H9 (cell line): ENCODE results near the gene KCNE1. TPM values are rescaled to one million over a fixed set of nuclear protein-coding genes. Genes with fewer than 3 reads are reported as not detected.

Experiments used
- DNase-seq: peaks from one replicate; pipeline ENCODE4 v3.0.0-alpha.2; 2017
- H2AFZ ChIP-seq: one replicate; pipeline ENCODE4 v1.6.1; 2013; ENCODE audit warnings: mild to moderate bottlenecking, low read length, control low read depth, moderate library complexity
- H2AK5ac ChIP-seq: 2 replicates; pipeline ENCODE4 v1.6.1; 2013; ENCODE audit warnings: low read length, control low read depth, mixed read lengths; ENCODE audit not compliant: insufficient read length
- H2BK120ac ChIP-seq: one replicate; pipeline ENCODE4 v1.6.1; 2013; ENCODE audit warnings: low read depth, mild to moderate bottlenecking, low read length, control low read depth, inconsistent platforms; ENCODE audit not compliant: poor library complexity, severe bottlenecking
- H2BK12ac ChIP-seq: 2 replicates; pipeline ENCODE4 v1.6.1; 2013; ENCODE audit warnings: low read length, control low read depth, mixed read lengths, low read depth; ENCODE audit not compliant: insufficient read length
- H2BK15ac ChIP-seq: 2 replicates; pipeline ENCODE4 v1.6.1; 2013; ENCODE audit warnings: low read depth, low read length, control low read depth
- H2BK20ac ChIP-seq: one replicate; pipeline ENCODE4 v1.6.1; 2013; ENCODE audit warnings: low read depth, mild to moderate bottlenecking, low read length, control low read depth, inconsistent platforms; ENCODE audit not compliant: poor library complexity, severe bottlenecking
- H2BK5ac ChIP-seq: 2 replicates; pipeline ENCODE4 v1.6.1; 2013; ENCODE audit warnings: low read length, control low read depth, mixed read lengths; ENCODE audit not compliant: insufficient read length
- H3K14ac ChIP-seq: 2 replicates; pipeline ENCODE4 v1.6.1; 2013; ENCODE audit warnings: low read length, control low read depth; ENCODE audit not compliant: insufficient read depth
- H3K18ac ChIP-seq: 2 replicates; pipeline ENCODE4 v1.6.1; 2013; ENCODE audit warnings: low read depth, mild to moderate bottlenecking, mixed read lengths, low read length, control low read depth; ENCODE audit not compliant: insufficient read length
- H3K23ac ChIP-seq: 2 replicates; pipeline ENCODE4 v1.6.1; 2013; ENCODE audit warnings: low read length, control low read depth, mixed read lengths, low read depth; ENCODE audit not compliant: insufficient read length
- H3K23me2 ChIP-seq: 2 replicates; pipeline ENCODE4 v1.6.1; 2013; ENCODE audit warnings: low read depth, mild to moderate bottlenecking, mixed read lengths, low read length, control low read depth; ENCODE audit not compliant: insufficient read length, poor library complexity, severe bottlenecking
- H3K27ac ChIP-seq: 2 replicates; pipeline ENCODE4 v1.5.1; 2013; ENCODE audit warnings: low read length, control low read depth, mixed read lengths, low read depth; ENCODE audit not compliant: insufficient read length
- H3K27me3 ChIP-seq: 2 replicates; pipeline ENCODE4 v1.6.1; 2013; ENCODE audit warnings: low read length, control low read depth, inconsistent platforms; ENCODE audit not compliant: insufficient read depth
- H3K4ac ChIP-seq: 2 replicates; pipeline ENCODE4 v1.6.1; 2013; ENCODE audit warnings: low read depth, mild to moderate bottlenecking, control low read depth, inconsistent platforms, low read length, moderate library complexity
- H3K4me1 ChIP-seq: 2 replicates; pipeline ENCODE4 v1.6.1; 2013; ENCODE audit warnings: low read length, control low read depth, inconsistent platforms; ENCODE audit not compliant: insufficient read depth
- H3K4me2 ChIP-seq: 2 replicates; pipeline ENCODE4 v1.6.1; 2013; ENCODE audit warnings: low read length, control low read depth, mixed read lengths; ENCODE audit not compliant: insufficient read length, insufficient read depth
- H3K56ac ChIP-seq: 2 replicates; pipeline ENCODE4 v1.6.1; 2013; ENCODE audit warnings: low read depth, mild to moderate bottlenecking, mixed read lengths, low read length, control low read depth; ENCODE audit not compliant: insufficient read length
- H3K79me1 ChIP-seq: 2 replicates; pipeline ENCODE4 v1.6.1; 2013; ENCODE audit warnings: low read depth, mild to moderate bottlenecking, moderate library complexity, low read length, control low read depth, inconsistent platforms; ENCODE audit not compliant: insufficient read depth, poor library complexity, severe bottlenecking
- H3K79me2 ChIP-seq: 2 replicates; pipeline ENCODE4 v1.6.1; 2013; ENCODE audit warnings: low read length, control low read depth, inconsistent platforms; ENCODE audit not compliant: insufficient read depth
- H3K9ac ChIP-seq: 2 replicates; pipeline ENCODE4 v1.6.1; 2013; ENCODE audit warnings: low read length, control low read depth, mixed read lengths; ENCODE audit not compliant: insufficient read length; ENCODE audit errors: extremely low read depth
- H3K9me3 ChIP-seq: one replicate; pipeline ENCODE4 v1.6.1; 2013; ENCODE audit warnings: low read depth, low read length, inconsistent platforms; ENCODE audit not compliant: control insufficient read depth
- H3T11ph ChIP-seq: one replicate; pipeline ENCODE4 v1.6.1; 2013; ENCODE audit warnings: mild to moderate bottlenecking, low read length, control low read depth, inconsistent platforms
- H4K20me1 ChIP-seq: one replicate; pipeline ENCODE4 v1.6.1; 2013; ENCODE audit not compliant: control insufficient read depth, insufficient read length, insufficient read depth
- H4K5ac ChIP-seq: 2 replicates; pipeline ENCODE4 v1.6.1; 2013; ENCODE audit warnings: low read depth, mild to moderate bottlenecking, mixed read lengths, low read length, control low read depth; ENCODE audit not compliant: insufficient read length
- H4K8ac ChIP-seq: replicated peaks from 2 replicates; pipeline ENCODE4 v1.6.1; 2013; ENCODE audit warnings: low read length, control low read depth, mixed read lengths, low read depth; ENCODE audit not compliant: insufficient read length
- H4K91ac ChIP-seq: 2 replicates; pipeline ENCODE4 v1.6.1; 2013; ENCODE audit warnings: low read depth, mild to moderate bottlenecking, moderate library complexity, mixed read lengths, low read length, control low read depth; ENCODE audit not compliant: insufficient read length
- H3K27ac Mint-ChIP-seq, 3 experiments: 2 replicates in 2 of 3; 3 replicates in 1 of 3; pipeline ENCODE4 v1.8.0; 2020 to 2021; ENCODE audit warnings: mixed read lengths in 3 of 3, mild to moderate bottlenecking in 1 of 3, moderate library complexity in 1 of 3
- H3K27me3 Mint-ChIP-seq: 2 replicates; pipeline ENCODE4 v1.8.0; 2021; ENCODE audit warnings: low read depth, mild to moderate bottlenecking, moderate library complexity, mixed read lengths
- H3K36me3 Mint-ChIP-seq, 3 experiments: 2 replicates in 2 of 3; 3 replicates in 1 of 3; pipeline ENCODE4 v1.8.0; 2020 to 2021; ENCODE audit warnings: low read depth in 3 of 3, mixed read lengths in 3 of 3; ENCODE audit not compliant: insufficient read depth in 1 of 3
- H3K4me1 Mint-ChIP-seq, 2 experiments: 2 replicates each; pipeline ENCODE4 v1.8.0; 2020; ENCODE audit warnings: mixed read lengths in 2 of 2
- H3K4me3 Mint-ChIP-seq, 2 experiments: 2 replicates in 1 of 2; 3 replicates in 1 of 2; pipeline ENCODE4 v1.8.0; 2020 to 2021; ENCODE audit warnings: mild to moderate bottlenecking in 2 of 2, mixed read lengths in 2 of 2, moderate library complexity in 1 of 2
- H3K9me3 Mint-ChIP-seq, 2 experiments: 2 replicates in 1 of 2; 3 replicates in 1 of 2; pipeline ENCODE4 v1.8.0; 2020; ENCODE audit warnings: mild to moderate bottlenecking in 2 of 2, mixed read lengths in 2 of 2, moderate library complexity in 1 of 2
- WGBS: extraction: QIAGEN DNeasy Blood & Tissue Kit; methylation state at CpG from one replicate; pipeline ENCODE4 v1.1.7; 2013; ENCODE audit warnings: missing lambda C conversion rate, low lambda C conversion rate, mixed read lengths; ENCODE audit not compliant: insufficient read length; ENCODE audit errors: extremely low coverage; 5-methylcytosine and 5-hydroxymethylcytosine counted together
- total RNA-seq: library from RNA; stranded (reverse); gene quantifications from 2 replicates; pipeline ENCODE4 v1.2.1, GENCODE V29; 2021
- TF ChIP-seq, protein P1 (sequence below): fragments of 200-600 bp; sonication (generic); conservative IDR thresholded peaks from 3 replicates; pipeline ENCODE4 v1.8.0; 2021; ENCODE audit warnings: antibody characterized with exemption, mild to moderate bottlenecking

Gene KCNE1
- total RNA-seq, 1 experiment from 2014 or later: 0.28 TPM

DNA sequence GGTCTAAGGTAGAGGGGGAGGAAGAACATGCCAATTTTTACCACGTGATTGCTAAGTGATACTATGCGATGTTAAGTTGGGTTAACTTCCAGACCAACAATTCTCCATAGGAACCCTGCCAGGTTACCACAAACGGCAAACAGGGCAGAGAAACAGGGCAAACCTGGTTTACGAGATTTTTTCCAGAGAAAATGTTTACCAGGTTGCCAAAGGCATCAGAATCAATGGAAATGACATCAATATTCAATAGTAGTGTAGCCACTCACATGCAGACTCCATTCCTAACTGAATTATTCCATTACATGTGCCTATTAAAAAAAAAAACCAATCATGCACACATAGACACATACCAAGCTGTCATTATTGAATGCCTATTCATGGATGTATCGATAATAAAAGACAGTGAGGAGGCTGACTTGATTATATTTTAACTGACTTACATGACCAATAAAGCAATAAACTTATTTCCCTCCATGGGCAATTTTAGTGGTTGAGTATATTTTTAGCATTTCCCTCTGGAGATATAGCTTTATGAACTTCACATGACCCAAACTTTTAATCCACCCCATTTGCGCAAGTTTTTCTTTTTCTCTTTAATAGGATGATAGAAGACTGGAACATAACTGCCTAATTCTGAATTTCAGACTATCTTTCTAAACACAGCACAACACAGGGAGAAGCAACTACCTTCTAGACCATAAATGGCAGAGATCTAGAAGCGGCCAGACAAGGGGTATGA lies 40.5 kb upstream of the KCNE1 start:
- TF ChIP-seq, protein P1, sequence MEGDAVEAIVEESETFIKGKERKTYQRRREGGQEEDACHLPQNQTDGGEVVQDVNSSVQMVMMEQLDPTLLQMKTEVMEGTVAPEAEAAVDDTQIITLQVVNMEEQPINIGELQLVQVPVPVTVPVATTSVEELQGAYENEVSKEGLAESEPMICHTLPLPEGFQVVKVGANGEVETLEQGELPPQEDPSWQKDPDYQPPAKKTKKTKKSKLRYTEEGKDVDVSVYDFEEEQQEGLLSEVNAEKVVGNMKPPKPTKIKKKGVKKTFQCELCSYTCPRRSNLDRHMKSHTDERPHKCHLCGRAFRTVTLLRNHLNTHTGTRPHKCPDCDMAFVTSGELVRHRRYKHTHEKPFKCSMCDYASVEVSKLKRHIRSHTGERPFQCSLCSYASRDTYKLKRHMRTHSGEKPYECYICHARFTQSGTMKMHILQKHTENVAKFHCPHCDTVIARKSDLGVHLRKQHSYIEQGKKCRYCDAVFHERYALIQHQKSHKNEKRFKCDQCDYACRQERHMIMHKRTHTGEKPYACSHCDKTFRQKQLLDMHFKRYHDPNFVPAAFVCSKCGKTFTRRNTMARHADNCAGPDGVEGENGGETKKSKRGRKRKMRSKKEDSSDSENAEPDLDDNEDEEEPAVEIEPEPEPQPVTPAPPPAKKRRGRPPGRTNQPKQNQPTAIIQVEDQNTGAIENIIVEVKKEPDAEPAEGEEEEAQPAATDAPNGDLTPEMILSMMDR: no peak
- Histone ChIP-seq H4K8ac (no peak overlapping the region), H3K9me3 (no peaks in the 10 kb centered on the region), H2BK120ac (no peak overlapping the region), H3K23me2 (no peaks in the 10 kb centered on the region), H3K27me3 (no peaks in the 10 kb centered on the region), H2BK12ac (peak overlapping the region; percentile 35), H2BK5ac (no peak overlapping the region), H4K91ac (no peak overlapping the region), H3K14ac (no peak overlapping the region), H3K4me1 (no peaks in the 10 kb centered on the region), H2BK20ac (no peak overlapping the region), H4K5ac (no peak overlapping the region), H2AFZ (no peak overlapping the region), H2AK5ac (no peak overlapping the region), H3K23ac (no peak overlapping the region), H3T11ph (no peak overlapping the region), H3K79me2 (no peaks in the 10 kb centered on the region), H4K20me1 (no peaks in the 10 kb centered on the region), H3K18ac (no peak overlapping the region), H3K79me1 (no peaks in the 10 kb centered on the region), H3K4ac (no peak overlapping the region), H3K27ac (no peak overlapping the region), H3K9ac (no peak overlapping the region), H3K56ac (no peak overlapping the region), H2BK15ac (no peak overlapping the region), H3K4me2 (no peak overlapping the region)
- Mint-ChIP-seq H3K36me3 (peaks cover 6 to 14% (median 8%) of the 10 kb centered on the region in 3 experiments), H3K27ac (no peak overlapping the region), H3K4me1 (peaks cover 5 to 8% of the 10 kb centered on the region in 2 experiments), H3K4me3 (no peak overlapping the region), H3K27me3 (peaks cover 2% of the 10 kb centered on the region), H3K9me3 (peaks cover 16 to 17% of the 10 kb centered on the region in 2 experiments)
- WGBS: no CpG with 5 or more reads among the region's 7 CpGs
- no peak for DNase-seq
